NCI-H1694 (cell line): ENCODE data around the gene GABARAPL2.
"Not testable (repeated sequence)": the region's sequence is repeated elsewhere in the genome, so short reads cannot be mapped to it uniquely, and the experiment has no call there.

Experiments
- DNase-seq: peaks from one replicate; lab custom pipeline; 2025; lab: John Stamatoyannopoulos, UW

GABARAPL2 gene

GRCh38 chr16:75591927-75592326, 25.7 kb downstream of the GABARAPL2 start:
- DNase-seq: not testable (repeated sequence)

DNA sequence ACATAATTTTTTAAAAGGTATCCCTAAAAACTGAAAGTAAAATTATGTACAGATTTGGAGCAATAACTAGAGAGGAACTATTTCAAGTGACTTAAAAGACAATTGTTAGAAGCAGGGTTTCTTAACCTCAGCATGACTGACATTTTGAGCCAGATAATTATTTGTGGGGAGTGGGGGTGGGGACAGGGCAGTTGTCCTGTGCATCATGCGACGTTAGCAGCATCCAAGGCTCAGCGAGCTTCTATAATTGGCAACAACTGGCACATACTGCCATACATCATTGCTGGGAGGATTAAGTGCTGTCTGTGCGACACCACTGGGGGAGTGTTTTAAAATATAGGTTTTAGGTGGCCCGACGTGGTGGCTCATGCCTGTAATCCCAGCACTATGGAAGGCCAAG, 27.1 kb downstream of the GABARAPL2 start:
- DNase-seq: no peak

- DNase-seq: no peak
Measured at GRCh38 chr16:75593825-75594820, 27.9 kb downstream of the GABARAPL2 start.

- DNase-seq: no peak
Measured at GRCh38 chr16:75599452-75600277, 33.5 kb downstream of the GABARAPL2 start.

- DNase-seq: no peak
Measured at GRCh38 chr16:75603241-75603640, 37.1 kb downstream of the GABARAPL2 start.

- no peak for DNase-seq
Measured at GRCh38 chr16:75606507-75606906, 40.3 kb downstream of the GABARAPL2 start.

DNA sequence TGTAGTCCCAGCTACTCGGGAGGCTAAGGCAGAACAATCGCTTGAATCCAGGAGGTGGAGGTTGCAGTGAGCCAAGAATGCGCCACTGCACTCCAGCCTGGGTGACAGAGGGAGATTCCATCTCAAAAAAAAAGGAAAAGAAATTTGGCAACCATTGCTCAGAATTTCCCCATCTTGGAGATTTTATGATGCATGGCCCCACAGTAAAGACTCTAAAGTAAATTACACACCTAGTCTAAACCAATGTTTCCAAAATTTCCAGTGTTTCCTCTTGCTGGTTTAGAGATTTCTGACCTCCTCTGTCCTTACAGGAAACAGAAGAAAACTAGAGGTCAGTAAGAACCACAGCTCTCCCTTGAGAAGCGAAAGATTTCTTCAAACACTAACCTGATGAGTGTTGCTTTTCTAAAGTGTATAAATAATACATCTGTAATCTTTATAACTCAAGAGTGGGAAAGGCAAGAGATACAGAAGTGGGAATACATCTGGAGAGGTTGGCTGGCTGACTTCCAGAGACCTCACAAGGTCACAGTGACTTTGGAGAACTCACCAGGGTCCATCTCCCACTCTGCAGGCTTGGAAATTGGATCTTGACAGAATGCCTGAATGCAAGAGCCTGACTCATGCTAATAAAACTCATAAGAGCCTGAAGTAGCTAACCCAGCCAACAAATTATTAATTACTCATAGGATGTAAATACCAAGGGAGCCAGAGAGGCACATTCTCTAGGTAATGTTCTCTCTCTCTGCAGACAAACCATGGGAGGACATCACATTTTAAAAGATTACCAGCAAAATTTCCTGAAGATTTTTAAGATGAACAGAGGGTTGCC, 48.1 kb downstream of the GABARAPL2 start:
- DNase-seq: no peak

DNA sequence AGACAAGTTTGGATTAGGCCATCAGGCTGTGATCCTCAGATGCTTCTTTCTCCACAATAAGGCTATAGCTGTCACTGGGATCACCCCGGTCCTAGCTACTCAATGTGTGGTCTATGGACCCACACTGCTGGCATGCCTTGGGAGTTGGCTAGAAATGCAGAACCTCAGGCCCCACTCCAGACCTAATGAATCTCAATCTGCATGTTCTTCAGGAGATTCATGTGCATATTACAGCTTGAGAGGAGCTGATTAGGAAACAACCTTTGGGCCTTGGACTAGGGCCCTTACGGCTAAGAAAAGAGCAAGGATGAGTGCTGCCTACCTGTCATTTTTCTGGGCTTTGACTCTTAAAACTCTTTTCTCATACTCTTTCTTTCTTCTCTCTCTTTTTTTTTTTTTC, 49.4 kb downstream of the GABARAPL2 start:
- no peak for DNase-seq

DNA sequence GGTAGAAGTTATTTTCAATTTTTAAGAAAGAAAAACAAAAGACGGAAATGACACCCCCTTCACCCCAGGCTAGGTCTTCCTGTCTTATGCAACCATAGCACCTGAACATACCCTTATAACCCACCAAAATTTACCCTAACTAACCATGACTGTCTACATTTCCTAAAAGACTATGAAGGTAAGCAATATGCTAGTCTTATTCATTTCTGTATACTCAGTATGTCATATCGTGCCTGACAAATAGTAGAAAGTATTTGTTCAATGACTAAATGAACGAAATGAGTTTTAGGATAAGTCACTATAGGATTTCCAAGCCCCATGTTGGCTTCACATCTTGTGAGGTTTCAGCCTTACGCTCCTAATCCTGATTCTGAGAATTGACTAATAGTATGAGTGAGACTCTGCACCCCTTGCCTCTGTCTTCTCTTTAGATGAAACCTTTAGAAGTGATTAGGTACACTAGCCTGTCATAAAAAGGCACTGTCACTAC, 50.4 kb downstream of the GABARAPL2 start:
- no peak for DNase-seq

DNA sequence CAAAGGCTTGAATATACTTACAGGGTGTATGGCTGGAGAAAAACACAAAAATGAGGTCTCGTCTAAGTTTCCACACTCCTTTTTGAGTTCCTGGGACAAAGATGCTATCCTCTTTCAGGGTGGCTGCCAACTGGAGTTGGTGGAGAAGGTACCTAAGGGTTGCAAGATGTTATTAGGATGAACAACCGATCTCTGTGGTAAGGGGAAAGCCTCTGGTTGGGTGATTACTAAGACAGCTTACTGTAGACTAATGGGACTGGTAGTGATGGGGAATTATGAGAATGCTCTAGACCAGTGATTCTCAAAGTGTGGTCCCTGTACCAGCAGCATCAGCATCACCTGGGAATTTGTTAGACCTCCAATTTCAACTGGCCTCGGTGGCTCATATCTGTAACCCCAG, 50.9 kb downstream of the GABARAPL2 start:
- DNase-seq: no peak

GRCh38 chr16:75618780-75619179, 52.6 kb downstream of the GABARAPL2 start:
- no peak for DNase-seq

DNA sequence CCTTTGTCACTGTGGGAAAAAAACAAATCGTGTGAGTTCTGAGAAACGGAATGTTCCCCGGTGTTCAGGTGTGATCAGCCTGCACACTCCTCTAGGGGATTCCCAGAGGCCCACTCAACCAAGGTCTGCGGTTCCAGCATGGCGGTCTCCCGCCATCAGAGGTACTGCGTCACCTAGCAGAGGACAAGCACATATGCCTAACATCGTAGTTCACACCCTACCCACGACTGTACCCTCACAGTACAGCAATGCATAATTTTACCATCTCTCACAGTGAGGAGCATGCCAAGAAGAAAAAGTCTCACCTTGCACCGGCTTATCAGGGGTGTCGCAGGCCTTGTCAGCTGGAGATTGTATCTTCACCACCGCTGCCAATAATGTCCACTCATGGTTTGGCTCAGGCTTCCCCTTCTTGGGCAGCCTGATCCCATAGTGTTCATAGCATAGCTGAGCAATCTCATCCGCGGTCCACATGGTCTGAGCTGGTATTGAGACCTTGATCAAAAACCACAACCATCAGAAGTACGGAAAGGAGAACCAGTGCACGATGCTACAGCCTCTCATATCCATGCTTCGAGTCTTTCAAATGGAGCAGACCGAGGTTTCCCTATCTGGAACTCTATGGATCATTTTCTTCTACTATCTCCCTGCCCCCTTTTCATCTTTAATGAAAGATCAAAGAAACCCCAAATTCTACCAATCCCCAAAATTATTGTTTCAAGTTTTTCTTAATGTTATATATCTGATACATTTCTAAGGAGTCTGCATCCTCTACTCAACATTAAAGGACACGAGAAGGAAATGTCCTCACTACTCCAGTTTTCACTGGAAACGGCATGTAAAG, 54.4 kb downstream of the GABARAPL2 start:
- DNase-seq: no peak

DNA sequence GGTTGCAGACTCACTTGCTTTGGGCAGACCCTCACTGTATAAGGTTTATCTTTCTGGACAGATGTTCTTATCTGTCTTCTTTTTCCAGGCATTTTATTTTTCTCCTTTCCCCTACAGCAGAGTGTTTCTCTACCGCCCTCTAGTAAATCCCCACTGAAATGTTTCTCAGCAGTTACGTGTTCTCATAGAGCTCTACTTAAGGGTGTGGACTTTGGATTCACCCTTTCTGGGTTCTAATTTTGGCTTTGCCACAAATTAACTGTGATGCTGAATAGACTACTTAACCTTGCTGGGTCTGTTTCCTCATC, 54.9 kb downstream of the GABARAPL2 start:
- peak; percentile 15 for DNase-seq

DNA sequence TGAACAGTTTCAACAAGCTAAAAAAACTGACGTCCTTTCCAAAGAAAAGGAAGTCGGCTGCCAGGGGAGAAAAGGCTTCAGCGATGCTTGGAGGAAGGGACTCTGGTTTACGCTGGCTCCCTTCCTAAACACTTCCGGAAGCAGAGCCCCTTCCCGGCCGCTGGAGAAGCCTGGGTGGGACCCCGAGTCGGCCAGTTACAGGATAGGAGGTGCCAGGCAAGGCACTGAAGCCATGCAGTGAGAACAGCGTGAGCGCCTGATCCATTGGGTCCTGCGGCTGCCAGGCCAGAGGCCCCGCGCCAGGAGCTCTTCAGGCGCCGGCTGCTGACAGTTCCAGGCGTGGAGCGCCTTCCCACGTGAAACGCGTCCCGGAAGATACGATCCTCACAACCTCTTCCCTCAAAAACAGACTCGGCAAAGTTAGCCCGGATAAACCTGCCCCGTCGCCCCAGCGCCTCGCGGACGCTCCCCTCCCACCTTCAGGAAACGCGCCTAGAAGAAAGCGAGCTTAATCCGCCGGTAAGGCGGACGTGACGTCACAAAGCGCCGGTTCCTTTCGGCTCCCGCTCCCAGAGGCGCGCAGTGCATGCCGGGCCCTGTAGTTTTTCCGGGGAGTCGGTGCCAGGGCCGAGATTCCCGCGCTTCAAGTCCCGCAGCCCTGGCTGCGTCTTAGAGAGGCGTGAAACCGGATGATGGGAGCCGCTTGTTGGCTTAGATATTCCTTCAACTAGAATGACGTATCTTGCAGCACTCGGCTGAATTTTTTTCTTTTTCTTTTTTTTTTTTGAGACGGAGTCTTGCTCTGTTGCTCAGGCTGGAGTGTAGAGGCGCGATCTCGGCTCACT, 56.8 kb downstream of the GABARAPL2 start, which contains the start of gene ADAT1:
Gene ADAT1, minus strand, starts transcription at position 521 of the 845 bp plus-strand sequence. CDS start 2,482 bp downstream, outside the sequence.
- peak; percentile 95 for DNase-seq

GRCh38 chr16:75624921-75625334, 58.7 kb downstream of the GABARAPL2 start:
- DNase-seq: no peak

- DNase-seq: no peak
Measured at GRCh38 chr16:75626806-75627205, 60.6 kb downstream of the GABARAPL2 start.
